ENCODE measurements around the gene ANXA6.

The ANXA6 gene

GRCh38 chr5:151140686-151141459 lies 16.7 kb downstream of the ANXA6 start:
- no peaks in the 10 kb centered on the region for H3K27me3 ChIP-seq (ENCODE audit: control insufficient read depth, insufficient read depth, low read length)
- peaks cover 15% of the 10 kb centered on the region for H3K4me1 ChIP-seq (ENCODE audit: control insufficient read depth, insufficient read depth, low read length)
- H3K27ac ChIP-seq (ENCODE audit: low read depth, low read length) = no peak overlapping the region
- no peak overlapping the region for H3K4me3 ChIP-seq (ENCODE audit: low read depth, low read length)
- no peak overlapping the region for H3K9ac ChIP-seq (ENCODE audit: low read length)
- H3K9me3 ChIP-seq (ENCODE audit: control insufficient read depth, insufficient read depth, low read depth, low read length) = no peaks in the 10 kb centered on the region
- H3K36me3 ChIP-seq (ENCODE audit: control insufficient read depth, insufficient read depth, low read length) = peaks cover 59% of the 10 kb centered on the region

GRCh38 chr5:151139646-151140045 lies 17.9 kb downstream of the ANXA6 start:
- Histone ChIP-seq H3K9ac (ENCODE audit: low read length) (no peak overlapping the region), H3K36me3 (ENCODE audit: control insufficient read depth, insufficient read depth, low read length) (peaks cover 62% of the 10 kb centered on the region), H3K4me1 (ENCODE audit: control insufficient read depth, insufficient read depth, low read length) (peaks cover 15% of the 10 kb centered on the region), H3K27me3 (ENCODE audit: control insufficient read depth, insufficient read depth, low read length) (no peaks in the 10 kb centered on the region), H3K9me3 (ENCODE audit: control insufficient read depth, insufficient read depth, low read depth, low read length) (no peaks in the 10 kb centered on the region), H3K4me3 (ENCODE audit: low read depth, low read length) (no peak overlapping the region), H3K27ac (ENCODE audit: low read depth, low read length) (no peak overlapping the region)

- Histone ChIP-seq H3K9me3 (ENCODE audit: control insufficient read depth, insufficient read depth, low read depth, low read length) (no peaks in the 10 kb centered on the region), H3K27ac (ENCODE audit: low read depth, low read length) (no peak overlapping the region), H3K4me3 (ENCODE audit: low read depth, low read length) (no peak overlapping the region), H3K4me1 (ENCODE audit: control insufficient read depth, insufficient read depth, low read length) (peaks cover 12% of the 10 kb centered on the region), H3K36me3 (ENCODE audit: control insufficient read depth, insufficient read depth, low read length) (peaks cover 67% of the 10 kb centered on the region), H3K9ac (ENCODE audit: low read length) (no peak overlapping the region), H3K27me3 (ENCODE audit: control insufficient read depth, insufficient read depth, low read length) (no peaks in the 10 kb centered on the region)
Observed at GRCh38 chr5:151139015-151139414, 18.6 kb downstream of the ANXA6 start.

- no peak overlapping the region for H3K27ac ChIP-seq (ENCODE audit: low read depth, low read length)
- peaks cover 12% of the 10 kb centered on the region for H3K4me1 ChIP-seq (ENCODE audit: control insufficient read depth, insufficient read depth, low read length)
- H3K27me3 ChIP-seq (ENCODE audit: control insufficient read depth, insufficient read depth, low read length) = no peaks in the 10 kb centered on the region
- no peaks in the 10 kb centered on the region for H3K9me3 ChIP-seq (ENCODE audit: control insufficient read depth, insufficient read depth, low read depth, low read length)
- H3K36me3 ChIP-seq (ENCODE audit: control insufficient read depth, insufficient read depth, low read length) = peaks cover 70% of the 10 kb centered on the region
- H3K9ac ChIP-seq (ENCODE audit: low read length) = no peak overlapping the region
- H3K4me3 ChIP-seq (ENCODE audit: low read depth, low read length) = no peak overlapping the region
Observed at GRCh38 chr5:151138114-151138513, 19.5 kb downstream of the ANXA6 start.

GRCh38 chr5:151137067-151137825 lies 20.3 kb downstream of the ANXA6 start:
- Histone ChIP-seq H3K4me3 (ENCODE audit: low read depth, low read length) (no peak overlapping the region), H3K9ac (ENCODE audit: low read length) (no peak overlapping the region), H3K36me3 (ENCODE audit: control insufficient read depth, insufficient read depth, low read length) (peaks cover 78% of the 10 kb centered on the region), H3K27me3 (ENCODE audit: control insufficient read depth, insufficient read depth, low read length) (no peaks in the 10 kb centered on the region), H3K4me1 (ENCODE audit: control insufficient read depth, insufficient read depth, low read length) (peaks cover 12% of the 10 kb centered on the region), H3K27ac (ENCODE audit: low read depth, low read length) (no peak overlapping the region), H3K9me3 (ENCODE audit: control insufficient read depth, insufficient read depth, low read depth, low read length) (no peaks in the 10 kb centered on the region)

GRCh38 chr5:151134228-151134627 lies 23.4 kb downstream of the ANXA6 start:
- no peak overlapping the region for H3K27ac ChIP-seq (ENCODE audit: low read depth, low read length)
- H3K27me3 ChIP-seq (ENCODE audit: control insufficient read depth, insufficient read depth, low read length) = no peaks in the 10 kb centered on the region
- no peak overlapping the region for H3K4me3 ChIP-seq (ENCODE audit: low read depth, low read length)
- H3K9ac ChIP-seq (ENCODE audit: low read length) = no peak overlapping the region
- peaks cover 99% of the 10 kb centered on the region for H3K36me3 ChIP-seq (ENCODE audit: control insufficient read depth, insufficient read depth, low read length)
- H3K9me3 ChIP-seq (ENCODE audit: control insufficient read depth, insufficient read depth, low read depth, low read length) = no peaks in the 10 kb centered on the region
- H3K4me1 ChIP-seq (ENCODE audit: control insufficient read depth, insufficient read depth, low read length) = no peaks in the 10 kb centered on the region

- Histone ChIP-seq H3K9ac (ENCODE audit: low read length) (no peak overlapping the region), H3K4me1 (ENCODE audit: control insufficient read depth, insufficient read depth, low read length) (no peaks in the 10 kb centered on the region), H3K27me3 (ENCODE audit: control insufficient read depth, insufficient read depth, low read length) (no peaks in the 10 kb centered on the region), H3K27ac (ENCODE audit: low read depth, low read length) (no peak overlapping the region), H3K9me3 (ENCODE audit: control insufficient read depth, insufficient read depth, low read depth, low read length) (no peaks in the 10 kb centered on the region), H3K36me3 (ENCODE audit: control insufficient read depth, insufficient read depth, low read length) (peaks cover 99% of the 10 kb centered on the region), H3K4me3 (ENCODE audit: low read depth, low read length) (no peak overlapping the region)
Observed at GRCh38 chr5:151132963-151133362, 24.6 kb downstream of the ANXA6 start.

- H3K4me3 ChIP-seq (ENCODE audit: low read depth, low read length) = no peak overlapping the region
- no peak overlapping the region for H3K9ac ChIP-seq (ENCODE audit: low read length)
- H3K27me3 ChIP-seq (ENCODE audit: control insufficient read depth, insufficient read depth, low read length) = no peaks in the 10 kb centered on the region
- no peaks in the 10 kb centered on the region for H3K9me3 ChIP-seq (ENCODE audit: control insufficient read depth, insufficient read depth, low read depth, low read length)
- H3K4me1 ChIP-seq (ENCODE audit: control insufficient read depth, insufficient read depth, low read length) = no peaks in the 10 kb centered on the region
- no peak overlapping the region for H3K27ac ChIP-seq (ENCODE audit: low read depth, low read length)
- peaks cover 92% of the 10 kb centered on the region for H3K36me3 ChIP-seq (ENCODE audit: control insufficient read depth, insufficient read depth, low read length)
Observed at GRCh38 chr5:151130922-151131891, 26.4 kb downstream of the ANXA6 start.

- H3K9ac ChIP-seq (ENCODE audit: low read length) = no peak overlapping the region
- no peak overlapping the region for H3K27ac ChIP-seq (ENCODE audit: low read depth, low read length)
- peaks cover 91% of the 10 kb centered on the region for H3K36me3 ChIP-seq (ENCODE audit: control insufficient read depth, insufficient read depth, low read length)
- H3K4me1 ChIP-seq (ENCODE audit: control insufficient read depth, insufficient read depth, low read length) = no peaks in the 10 kb centered on the region
- no peaks in the 10 kb centered on the region for H3K9me3 ChIP-seq (ENCODE audit: control insufficient read depth, insufficient read depth, low read depth, low read length)
- no peaks in the 10 kb centered on the region for H3K27me3 ChIP-seq (ENCODE audit: control insufficient read depth, insufficient read depth, low read length)
- H3K4me3 ChIP-seq (ENCODE audit: low read depth, low read length) = no peak overlapping the region
Observed at GRCh38 chr5:151130235-151130921, 27.2 kb downstream of the ANXA6 start.

- Histone ChIP-seq H3K27me3 (ENCODE audit: control insufficient read depth, insufficient read depth, low read length) (no peaks in the 10 kb centered on the region), H3K27ac (ENCODE audit: low read depth, low read length) (no peak overlapping the region), H3K4me3 (ENCODE audit: low read depth, low read length) (no peak overlapping the region), H3K4me1 (ENCODE audit: control insufficient read depth, insufficient read depth, low read length) (no peaks in the 10 kb centered on the region), H3K9me3 (ENCODE audit: control insufficient read depth, insufficient read depth, low read depth, low read length) (no peaks in the 10 kb centered on the region), H3K9ac (ENCODE audit: low read length) (no peak overlapping the region), H3K36me3 (ENCODE audit: control insufficient read depth, insufficient read depth, low read length) (peaks cover 83% of the 10 kb centered on the region)
Observed at GRCh38 chr5:151128817-151129216, 28.8 kb downstream of the ANXA6 start.
